Fibroblast of the conjunctiva (primary cell): ENCODE measurements around the gene PACRG.
"Not testable (repeated sequence)": the region's sequence is repeated elsewhere in the genome, so short reads cannot be mapped to it uniquely, and the experiment has no call there.

Experiments used
- DNase-seq: peaks from one replicate; pipeline ENCODE4 v3.0.0-alpha.2; 2010; ENCODE audit warnings: low read depth

PACRG gene

GRCh38 chr6:163314791-163315470 lies 587.2 kb downstream of the PACRG start:
- no peak for DNase-seq

- not testable (repeated sequence) for DNase-seq
Observed at GRCh38 chr6:163316866-163317495, 589.2 kb downstream of the PACRG start.

- no peak for DNase-seq
Observed at GRCh38 chr6:163318071-163318786, 590.5 kb downstream of the PACRG start.

GRCh38 chr6:163319609-163320366 lies 592.0 kb downstream of the PACRG start:
- DNase-seq = no peak

GRCh38 chr6:163320402-163320801 lies 592.6 kb downstream of the PACRG start:
- no peak for DNase-seq

GRCh38 chr6:163320804-163321203 lies 593.0 kb downstream of the PACRG start:
- DNase-seq = no peak

- no peak for DNase-seq
Observed at GRCh38 chr6:163321717-163322116, 593.9 kb downstream of the PACRG start.

- no peak for DNase-seq
Observed at GRCh38 chr6:163323274-163323673, 595.5 kb downstream of the PACRG start.

GRCh38 chr6:163323705-163324104 lies 595.9 kb downstream of the PACRG start:
- no peak for DNase-seq

GRCh38 chr6:163324326-163324687 lies 596.5 kb downstream of the PACRG start:
- DNase-seq = no peak

- no peak for DNase-seq
Observed at GRCh38 chr6:163324688-163325389, 597.1 kb downstream of the PACRG start.

GRCh38 chr6:163325390-163325784 lies 597.6 kb downstream of the PACRG start:
- DNase-seq = no peak

GRCh38 chr6:163327165-163327880 lies 599.5 kb downstream of the PACRG start:
- no peak for DNase-seq

- DNase-seq = no peak
Observed at GRCh38 chr6:163327921-163328320, 600.1 kb downstream of the PACRG start.

- DNase-seq = no peak
Observed at GRCh38 chr6:163328411-163328810, 600.6 kb downstream of the PACRG start.

GRCh38 chr6:163329991-163330390 lies 602.2 kb downstream of the PACRG start:
- DNase-seq = no peak

GRCh38 chr6:163331245-163331644 lies 603.5 kb downstream of the PACRG start:
- DNase-seq = no peak

- DNase-seq = no peak
Observed at GRCh38 chr6:163332575-163332974, 604.8 kb downstream of the PACRG start.

GRCh38 chr6:163333038-163333437 lies 605.3 kb downstream of the PACRG start:
- DNase-seq = no peak

GRCh38 chr6:163333701-163334663 lies 606.2 kb downstream of the PACRG start:
- DNase-seq = no peak
